ENCODE data around the gene INSR. TPM values are rescaled to one million over a fixed set of nuclear protein-coding genes. Genes with fewer than 3 reads are reported as not detected.

Gene INSR
- total RNA-seq, 1 experiment from 2014 or later, result 8.4 TPM

- BruUV-seq (replicated peaks), result no TSS peak
- intact Hi-C loops (cut with micrococcal nuclease; ENCODE audit: unreplicated experiment), result no loop called here
- TF ChIP-seq CTCF (IDR thresholded peaks at IDR 0.05; ENCODE audit: unreplicated experiment), result no peak
- Mint-ChIP-seq H3K27me3 (ENCODE audit: unreplicated experiment) (peaks cover under 1% of the 10 kb centered on the region), H3K9me3 (ENCODE audit: low read depth, unreplicated experiment) (no peaks in the 10 kb centered on the region), H3K36me3 (ENCODE audit: insufficient read depth, unreplicated experiment) (no peaks in the 10 kb centered on the region), H3K27ac (ENCODE audit: unreplicated experiment) (no peak overlapping the region), H3K4me1 (ENCODE audit: low read depth, unreplicated experiment) (no peaks in the 10 kb centered on the region), H3K4me3 (ENCODE audit: low read depth, unreplicated experiment) (no peak overlapping the region)
- no peak for DNase-seq
- CTCF ChIA-PET, result no interaction called here
These were observed 37.2 kb upstream of the INSR start for GRCh38 chr19:7331446-7331845.

- Mint-ChIP-seq H3K4me3 (ENCODE audit: low read depth, unreplicated experiment) (no peak overlapping the region), H3K27me3 (ENCODE audit: unreplicated experiment) (no peaks in the 10 kb centered on the region), H3K4me1 (ENCODE audit: low read depth, unreplicated experiment) (no peaks in the 10 kb centered on the region), H3K9me3 (ENCODE audit: low read depth, unreplicated experiment) (peaks cover 2% of the 10 kb centered on the region), H3K36me3 (ENCODE audit: insufficient read depth, unreplicated experiment) (no peaks in the 10 kb centered on the region), H3K27ac (ENCODE audit: unreplicated experiment) (no peak overlapping the region)
- CTCF ChIA-PET, result no interaction called here
- intact Hi-C loops (cut with micrococcal nuclease; ENCODE audit: unreplicated experiment), result no loop called here
- BruUV-seq (replicated peaks), result no TSS peak
- no peak for TF ChIP-seq CTCF (IDR thresholded peaks at IDR 0.05; ENCODE audit: unreplicated experiment)
- no peak for DNase-seq
These were observed 34.4 kb upstream of the INSR start for GRCh38 chr19:7328647-7329046.

GRCh38 chr19:7327802-7328201, 33.6 kb upstream of the INSR start:
- intact Hi-C loops (cut with micrococcal nuclease; ENCODE audit: unreplicated experiment), result no loop called here
- no TSS peak for BruUV-seq (replicated peaks)

GRCh38 chr19:7326105-7326877, 32.1 kb upstream of the INSR start:
- Mint-ChIP-seq H3K27me3 (ENCODE audit: unreplicated experiment) (peaks cover 4% of the 10 kb centered on the region), H3K9me3 (ENCODE audit: low read depth, unreplicated experiment) (peaks cover 2% of the 10 kb centered on the region), H3K36me3 (ENCODE audit: insufficient read depth, unreplicated experiment) (no peaks in the 10 kb centered on the region), H3K27ac (ENCODE audit: unreplicated experiment) (no peak overlapping the region), H3K4me1 (ENCODE audit: low read depth, unreplicated experiment) (peaks cover 2% of the 10 kb centered on the region), H3K4me3 (ENCODE audit: low read depth, unreplicated experiment) (no peak overlapping the region)
- no peak for DNase-seq
- CTCF ChIA-PET, result interaction anchor here (0.6 kb wide), 2 partner anchors 27 to 210 kb away, joined by 3 read pairs; no protein-coding TSS in a partner anchor
- no peak for TF ChIP-seq CTCF (IDR thresholded peaks at IDR 0.05; ENCODE audit: unreplicated experiment)
- intact Hi-C loops (cut with micrococcal nuclease; ENCODE audit: unreplicated experiment), result no loop called here
- no TSS peak for BruUV-seq (replicated peaks)

More at GRCh38 chr19:7327802-7328201, 33.6 kb upstream of the INSR start:
- CTCF ChIA-PET, result no interaction called here
- TF ChIP-seq CTCF (IDR thresholded peaks at IDR 0.05; ENCODE audit: unreplicated experiment), result no peak
- DNase-seq, result no peak
- no peaks in the 10 kb centered on the region for H3K36me3 Mint-ChIP-seq (ENCODE audit: insufficient read depth, unreplicated experiment)
- H3K27ac Mint-ChIP-seq (ENCODE audit: unreplicated experiment), result no peak overlapping the region
- H3K4me1 Mint-ChIP-seq (ENCODE audit: low read depth, unreplicated experiment), result no peaks in the 10 kb centered on the region
- peaks cover 2% of the 10 kb centered on the region for H3K9me3 Mint-ChIP-seq (ENCODE audit: low read depth, unreplicated experiment)
- H3K4me3 Mint-ChIP-seq (ENCODE audit: low read depth, unreplicated experiment), result no peak overlapping the region
- no peaks in the 10 kb centered on the region for H3K27me3 Mint-ChIP-seq (ENCODE audit: unreplicated experiment)
